Central memory CD8-positive, alpha-beta T cell (primary cell): ENCODE measurements around the gene CDC16.
A peak's percentile ranks its signal among the peaks of the same experiment; 100 is the strongest.
"Not testable (repeated sequence)": the region's sequence is repeated elsewhere in the genome, so short reads cannot be mapped to it uniquely, and the experiment has no call there.

ENCODE experiments used
- ATAC-seq: fragments of 150-1000 bp; cut with Tn5 transposase; replicated peaks from 2 replicates; pipeline ENCODE4 v1.10.0; 2022; ENCODE audit warnings: mild to moderate bottlenecking, moderate FRiP score, moderate number of reproducible peaks; ENCODE audit not compliant: poor library complexity, severe bottlenecking; ENCODE audit errors: extremely low read depth
- DNase-seq, 2 donors: peaks; one replicate each; pipeline ENCODE4 v3.0.0; 2021; ENCODE audit warnings: low spot score in 2 of 2
- H3K27ac Mint-ChIP-seq: one replicate; pipeline ENCODE4 v1.8.0; 2022; ENCODE audit warnings: low read depth, mild to moderate bottlenecking, moderate library complexity, mixed read lengths
- H3K27me3 Mint-ChIP-seq: one replicate; pipeline ENCODE4 v1.8.0; 2022; ENCODE audit warnings: mixed read lengths
- H3K36me3 Mint-ChIP-seq: one replicate; pipeline ENCODE4 v1.8.0; 2022; ENCODE audit warnings: mild to moderate bottlenecking, moderate library complexity, mixed read lengths; ENCODE audit not compliant: insufficient read depth
- H3K4me1 Mint-ChIP-seq: one replicate; pipeline ENCODE4 v1.8.0; 2022; ENCODE audit warnings: mixed read lengths
- H3K4me3 Mint-ChIP-seq: one replicate; pipeline ENCODE4 v1.8.0; 2022; ENCODE audit warnings: mild to moderate bottlenecking, moderate library complexity, mixed read lengths
- H3K9me3 Mint-ChIP-seq: one replicate; pipeline ENCODE4 v1.8.0; 2022; ENCODE audit warnings: mixed read lengths

The CDC16 gene, protein sequence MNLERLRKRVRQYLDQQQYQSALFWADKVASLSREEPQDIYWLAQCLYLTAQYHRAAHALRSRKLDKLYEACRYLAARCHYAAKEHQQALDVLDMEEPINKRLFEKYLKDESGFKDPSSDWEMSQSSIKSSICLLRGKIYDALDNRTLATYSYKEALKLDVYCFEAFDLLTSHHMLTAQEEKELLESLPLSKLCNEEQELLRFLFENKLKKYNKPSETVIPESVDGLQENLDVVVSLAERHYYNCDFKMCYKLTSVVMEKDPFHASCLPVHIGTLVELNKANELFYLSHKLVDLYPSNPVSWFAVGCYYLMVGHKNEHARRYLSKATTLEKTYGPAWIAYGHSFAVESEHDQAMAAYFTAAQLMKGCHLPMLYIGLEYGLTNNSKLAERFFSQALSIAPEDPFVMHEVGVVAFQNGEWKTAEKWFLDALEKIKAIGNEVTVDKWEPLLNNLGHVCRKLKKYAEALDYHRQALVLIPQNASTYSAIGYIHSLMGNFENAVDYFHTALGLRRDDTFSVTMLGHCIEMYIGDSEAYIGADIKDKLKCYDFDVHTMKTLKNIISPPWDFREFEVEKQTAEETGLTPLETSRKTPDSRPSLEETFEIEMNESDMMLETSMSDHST

DNA sequence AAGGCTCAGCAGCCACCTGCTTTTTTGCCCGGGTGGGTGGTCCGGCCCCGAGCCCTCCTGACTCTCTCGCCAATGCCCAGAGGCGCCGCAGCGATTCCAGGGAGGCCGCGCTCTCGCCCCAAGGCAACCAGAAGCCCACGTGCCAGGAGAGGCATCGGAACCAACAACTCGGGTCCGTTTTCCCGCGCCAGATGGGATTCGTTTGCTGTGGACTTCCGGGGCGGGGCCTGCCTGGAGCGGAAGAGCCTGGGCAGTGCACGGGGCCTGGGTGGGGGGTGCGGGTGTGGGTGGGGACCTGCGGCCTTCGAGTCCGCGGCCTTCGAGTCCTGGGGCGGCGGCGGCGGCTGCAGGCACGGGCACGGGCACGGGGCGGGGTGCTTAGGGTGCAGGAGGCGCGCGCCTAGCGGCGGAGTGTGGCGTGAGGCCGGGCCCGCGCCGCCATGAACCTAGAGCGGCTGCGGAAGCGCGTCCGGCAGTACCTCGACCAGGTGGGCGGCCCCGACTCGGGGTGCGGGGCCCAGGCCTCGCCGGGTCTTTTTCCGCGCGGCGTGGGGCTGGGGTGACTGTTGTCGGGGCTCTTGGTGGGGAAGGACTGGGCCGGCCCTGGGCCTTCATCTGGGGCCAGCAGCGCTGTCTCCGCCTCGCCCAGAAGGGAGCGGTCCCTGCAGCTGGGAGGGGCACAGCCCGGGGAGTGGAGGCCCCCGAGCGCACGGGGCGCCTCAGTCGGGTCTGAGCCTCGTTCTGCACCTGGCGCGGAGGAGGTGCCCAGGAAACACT is at the start of gene CDC16:
Gene CDC16 (plus strand): TSS at position 253 of the 777 bp plus-strand sequence. CDS start 188 bp downstream, at position 441.
- Mint-ChIP-seq H3K4me1 (peaks cover 24% of the 10 kb centered on the region), H3K36me3 (peaks cover 24% of the 10 kb centered on the region)
- ATAC-seq, result peak; percentile 84

DNA sequence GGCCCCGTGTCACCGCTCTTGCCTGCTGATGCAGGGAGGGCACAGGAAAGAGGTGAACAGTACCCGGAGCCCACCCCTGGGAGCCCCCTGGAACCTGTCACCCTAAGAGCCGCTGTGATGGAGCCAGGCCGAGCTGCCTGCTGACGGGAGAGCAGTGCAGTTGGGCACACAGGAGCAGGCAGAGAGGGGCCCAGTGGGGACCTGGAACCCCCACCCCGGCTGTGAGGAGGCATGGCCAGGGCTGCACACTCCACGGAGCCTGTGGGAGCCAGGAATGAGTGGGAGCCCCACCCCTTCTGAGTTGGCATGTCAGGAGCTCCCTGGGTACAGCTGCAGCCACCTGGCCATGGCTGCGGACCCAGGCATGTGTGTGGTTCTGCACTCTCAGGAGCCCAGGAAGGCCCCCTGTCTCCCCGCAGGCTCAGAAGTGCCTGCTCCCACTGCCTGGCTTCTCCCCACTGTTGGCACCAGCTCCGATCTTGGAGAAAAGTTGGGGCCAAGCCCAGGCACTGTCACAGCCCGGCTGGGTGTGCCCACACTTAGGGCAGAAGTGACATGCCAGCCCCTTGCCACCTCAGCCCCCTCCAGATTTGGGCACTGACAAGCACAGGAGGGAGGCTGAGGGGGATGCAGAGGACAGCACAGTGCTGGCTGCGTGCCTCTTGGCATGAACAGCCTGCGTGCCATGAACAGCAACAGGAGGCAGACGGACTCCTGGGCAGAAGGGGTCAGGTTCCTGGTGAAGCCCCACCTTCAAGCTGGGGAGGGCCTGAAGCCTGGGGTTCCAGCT is 49.3 kb upstream of the CDC16 start:
- H3K9me3 Mint-ChIP-seq, result peaks cover 5% of the 10 kb centered on the region
- H3K36me3 Mint-ChIP-seq, result peaks cover 2% of the 10 kb centered on the region
- H3K27me3 Mint-ChIP-seq, result peaks cover 16% of the 10 kb centered on the region
- DNase-seq, result no peak
- no peak overlapping the region for H3K4me3 Mint-ChIP-seq
- ATAC-seq, result no peak
- peaks cover 19% of the 10 kb centered on the region for H3K4me1 Mint-ChIP-seq
- no peak overlapping the region for H3K27ac Mint-ChIP-seq

More for the DNA sequence above, at the start of gene CDC16:
- peak; percentile 36 to 52 for DNase-seq
- no peaks in the 10 kb centered on the region for H3K9me3 Mint-ChIP-seq
- peaks cover 12% of the 10 kb centered on the region for H3K27me3 Mint-ChIP-seq
- H3K4me3 Mint-ChIP-seq, result peak within 1 kb of the TSS; percentile 82
- H3K27ac Mint-ChIP-seq, result peak within 1 kb of the TSS; percentile 80

DNA sequence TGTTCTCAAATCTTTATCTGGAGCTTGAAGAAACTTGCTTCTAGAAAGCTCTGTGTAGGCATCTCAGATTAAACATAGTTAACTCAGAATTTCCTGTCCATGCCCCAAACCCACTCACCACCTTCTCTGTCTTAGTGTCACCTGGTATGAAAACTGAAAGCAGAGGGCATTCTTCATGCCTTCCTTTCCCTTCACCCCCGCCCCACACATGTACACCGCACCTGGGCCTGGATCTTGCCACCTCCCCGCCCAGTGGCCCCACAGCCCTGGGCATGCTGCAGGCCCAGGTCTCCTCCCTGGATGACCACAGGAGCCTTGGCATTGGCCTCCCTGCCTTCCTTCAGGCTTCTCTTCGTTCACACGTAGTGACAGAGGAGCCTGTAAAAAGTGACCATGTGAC is 39.8 kb upstream of the CDC16 start:
- DNase-seq, result no peak
- Mint-ChIP-seq H3K27ac (peak overlapping the region; percentile 14), H3K27me3 (no peaks in the 10 kb centered on the region), H3K4me3 (peak overlapping the region; percentile 14), H3K4me1 (peaks cover 19% of the 10 kb centered on the region), H3K36me3 (peaks cover 6% of the 10 kb centered on the region), H3K9me3 (peaks cover 5% of the 10 kb centered on the region)
- peak; percentile 71 for ATAC-seq

DNA sequence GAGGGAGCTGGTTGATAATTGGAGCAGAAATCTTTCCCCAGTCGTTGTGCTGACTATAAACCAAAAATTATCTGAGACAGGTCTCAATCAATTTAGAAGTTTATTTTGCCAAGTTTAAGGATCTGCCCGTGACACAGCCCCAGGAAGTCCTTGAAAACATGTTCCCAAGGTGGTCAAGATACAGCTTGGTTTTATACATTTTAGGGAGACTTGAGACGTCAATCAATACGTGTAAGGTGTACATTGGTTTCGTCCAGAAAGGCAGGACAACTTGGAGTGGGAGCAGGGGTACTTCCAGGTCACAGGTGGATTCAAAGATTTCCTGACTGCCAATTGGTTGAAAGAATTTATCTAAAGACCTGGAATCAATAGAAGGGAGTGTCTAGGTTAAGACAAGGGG is 38.1 kb upstream of the CDC16 start:
- Mint-ChIP-seq H3K4me1 (peaks cover 19% of the 10 kb centered on the region), H3K27me3 (no peaks in the 10 kb centered on the region), H3K9me3 (no peaks in the 10 kb centered on the region), H3K4me3 (no peak overlapping the region), H3K27ac (no peak overlapping the region), H3K36me3 (peaks cover 4% of the 10 kb centered on the region)
- ATAC-seq (no peak), DNase-seq (no peak)

DNA sequence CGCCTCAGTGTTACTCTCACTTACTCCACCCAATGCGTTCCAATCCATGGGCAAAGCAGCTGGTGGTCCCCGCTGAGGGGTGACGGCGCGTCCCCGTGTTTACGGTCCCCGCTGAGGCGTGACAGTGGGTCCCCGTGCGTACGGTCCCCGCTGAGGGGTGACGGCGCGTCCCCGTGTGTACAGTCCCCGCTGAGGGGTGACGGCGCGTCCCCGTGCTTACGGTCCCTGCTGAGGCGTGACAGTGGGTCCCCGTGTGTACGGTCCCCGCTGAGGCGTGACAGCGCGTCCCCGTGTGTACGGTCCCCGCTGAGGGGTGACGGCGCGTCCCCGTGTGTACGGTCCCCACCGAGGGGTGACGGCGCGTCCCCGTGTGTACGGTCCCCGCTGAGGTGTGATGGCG is 36.1 kb upstream of the CDC16 start:
- ATAC-seq (no peak), DNase-seq (no peak)
- Mint-ChIP-seq H3K27ac (no peak overlapping the region), H3K4me3 (no peak overlapping the region), H3K9me3 (no peaks in the 10 kb centered on the region), H3K27me3 (no peaks in the 10 kb centered on the region), H3K36me3 (peaks cover 3% of the 10 kb centered on the region), H3K4me1 (peaks cover 28% of the 10 kb centered on the region)

DNA sequence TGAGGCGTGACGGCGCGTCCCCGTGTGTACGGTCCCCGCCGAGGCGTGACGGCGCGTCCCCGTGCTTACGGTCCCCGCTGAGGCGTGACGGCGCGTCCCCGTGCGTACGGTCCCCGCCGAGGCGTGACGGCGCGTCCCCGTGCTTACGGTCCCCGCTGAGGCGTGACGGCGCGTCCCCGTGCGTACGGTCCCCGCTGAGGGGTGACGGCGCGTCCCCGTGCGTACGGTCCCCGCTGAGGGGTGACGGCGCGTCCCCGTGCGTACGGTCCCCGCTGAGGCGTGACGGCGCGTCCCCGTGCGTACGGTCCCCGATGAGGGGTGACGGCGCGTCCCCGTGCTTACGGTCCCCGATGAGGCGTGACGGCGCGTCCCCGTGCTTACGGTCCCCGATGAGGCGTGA is 35.2 kb upstream of the CDC16 start:
- H3K27me3 Mint-ChIP-seq, H3K4me3 Mint-ChIP-seq, DNase-seq, ATAC-seq, H3K9me3 Mint-ChIP-seq, H3K27ac Mint-ChIP-seq, H3K36me3 Mint-ChIP-seq: not testable (repeated sequence)
- H3K4me1 Mint-ChIP-seq, result peaks cover 33% of the 10 kb centered on the region

DNA sequence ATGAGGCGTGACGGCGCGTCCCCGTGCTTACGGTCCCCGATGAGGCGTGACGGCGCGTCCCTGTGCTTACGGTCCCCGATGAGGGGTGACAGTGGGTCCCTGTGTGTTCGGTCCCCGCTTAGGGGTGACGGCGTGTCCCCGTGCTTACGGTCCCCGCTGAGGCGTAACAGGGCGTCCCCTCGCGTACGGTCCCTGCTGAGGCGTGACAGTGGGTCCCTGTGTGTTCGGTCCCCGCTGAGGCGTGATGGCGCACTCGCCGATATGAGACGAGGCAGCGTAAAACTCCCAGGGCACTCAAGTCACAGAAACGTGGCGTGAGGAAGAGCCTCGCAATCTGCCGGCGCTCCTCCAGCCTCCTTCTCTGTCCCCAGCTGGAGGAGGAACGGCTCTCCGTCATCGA is 34.7 kb upstream of the CDC16 start:
- DNase-seq (no peak), ATAC-seq (no peak)
- no peak overlapping the region for H3K4me3 Mint-ChIP-seq
- H3K4me1 Mint-ChIP-seq, result peaks cover 33% of the 10 kb centered on the region
- H3K27ac Mint-ChIP-seq, result no peak overlapping the region
- no peaks in the 10 kb centered on the region for H3K27me3 Mint-ChIP-seq
- H3K36me3 Mint-ChIP-seq, result peaks cover 3% of the 10 kb centered on the region
- H3K9me3 Mint-ChIP-seq, result no peaks in the 10 kb centered on the region

DNA sequence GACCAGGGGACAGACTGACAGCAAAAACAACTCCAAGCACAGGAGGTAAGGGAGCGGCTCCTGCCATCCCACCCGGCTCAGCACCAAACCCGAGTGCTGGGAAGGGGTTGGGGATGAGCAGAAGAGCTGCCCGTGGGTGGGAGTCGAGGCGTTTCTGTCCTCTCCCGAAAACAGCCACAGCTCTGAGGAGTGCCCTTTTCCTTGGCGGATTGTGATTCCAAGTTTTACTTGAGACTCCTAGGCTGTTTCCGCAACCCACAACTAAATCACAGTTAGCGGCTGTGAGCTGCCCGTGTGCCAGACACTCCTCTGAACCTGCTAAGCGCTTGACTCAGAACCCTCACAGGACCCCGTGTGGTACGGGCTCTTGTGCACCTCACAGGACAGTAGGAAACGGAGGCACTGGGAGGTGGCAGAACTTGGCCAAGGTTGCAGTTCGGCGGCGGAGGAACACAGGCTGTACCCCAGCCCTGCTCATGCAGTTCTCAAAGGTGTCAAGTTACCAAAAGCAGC is 34.2 kb upstream of the CDC16 start:
- DNase-seq (no peak), ATAC-seq (no peak)
- Mint-ChIP-seq H3K4me3 (no peak overlapping the region), H3K9me3 (no peaks in the 10 kb centered on the region), H3K27me3 (no peaks in the 10 kb centered on the region), H3K27ac (no peak overlapping the region), H3K4me1 (peaks cover 30% of the 10 kb centered on the region), H3K36me3 (no peaks in the 10 kb centered on the region)

DNA sequence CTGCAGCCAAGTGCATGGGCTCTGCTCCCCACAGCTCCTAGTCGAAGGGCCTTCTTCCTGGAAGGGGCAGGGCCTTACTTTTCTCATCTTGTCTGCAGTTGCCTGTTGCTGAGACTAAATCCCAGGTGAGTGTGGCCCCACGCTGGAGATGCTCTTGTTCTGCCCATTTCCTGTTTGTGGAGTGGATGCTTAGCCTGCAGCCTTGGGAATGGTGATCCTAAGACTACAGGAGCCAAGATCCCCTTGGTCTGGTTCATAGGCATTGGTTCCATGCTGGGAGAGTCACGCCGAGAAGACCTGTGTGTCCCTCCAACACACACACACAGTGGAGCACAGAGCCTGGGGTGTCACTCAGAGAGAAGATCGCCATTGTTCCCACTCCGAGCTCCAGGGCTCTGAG is 32.1 kb upstream of the CDC16 start:
- H3K27ac Mint-ChIP-seq, result no peak overlapping the region
- DNase-seq, result no peak
- no peaks in the 10 kb centered on the region for H3K9me3 Mint-ChIP-seq
- H3K36me3 Mint-ChIP-seq, result no peaks in the 10 kb centered on the region
- peaks cover 30% of the 10 kb centered on the region for H3K4me1 Mint-ChIP-seq
- H3K4me3 Mint-ChIP-seq, result no peak overlapping the region
- no peaks in the 10 kb centered on the region for H3K27me3 Mint-ChIP-seq
- ATAC-seq, result no peak

DNA sequence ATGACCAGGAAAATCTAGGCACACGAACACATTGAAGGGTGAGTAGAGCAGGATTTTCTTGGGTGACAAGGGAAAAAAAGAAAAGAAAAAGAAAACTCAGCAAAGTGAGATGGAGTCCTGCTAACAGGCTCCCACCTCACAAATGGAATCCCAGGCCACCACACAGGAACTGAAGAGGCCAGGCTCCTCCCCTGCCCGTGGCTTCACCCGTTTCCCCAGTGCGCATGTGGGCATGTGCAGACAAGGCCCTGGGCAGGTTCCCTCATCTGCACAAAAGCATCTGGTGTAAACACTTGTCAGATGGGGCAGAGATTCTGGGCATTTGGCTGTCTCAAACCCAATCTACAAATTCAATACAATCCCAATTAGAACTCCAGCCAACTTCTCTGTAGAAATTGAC is 31.2 kb upstream of the CDC16 start:
- no peak overlapping the region for H3K4me3 Mint-ChIP-seq
- no peaks in the 10 kb centered on the region for H3K9me3 Mint-ChIP-seq
- H3K4me1 Mint-ChIP-seq, result peaks cover 30% of the 10 kb centered on the region
- no peak for ATAC-seq
- no peaks in the 10 kb centered on the region for H3K36me3 Mint-ChIP-seq
- no peak overlapping the region for H3K27ac Mint-ChIP-seq
- no peak for DNase-seq
- no peaks in the 10 kb centered on the region for H3K27me3 Mint-ChIP-seq

DNA sequence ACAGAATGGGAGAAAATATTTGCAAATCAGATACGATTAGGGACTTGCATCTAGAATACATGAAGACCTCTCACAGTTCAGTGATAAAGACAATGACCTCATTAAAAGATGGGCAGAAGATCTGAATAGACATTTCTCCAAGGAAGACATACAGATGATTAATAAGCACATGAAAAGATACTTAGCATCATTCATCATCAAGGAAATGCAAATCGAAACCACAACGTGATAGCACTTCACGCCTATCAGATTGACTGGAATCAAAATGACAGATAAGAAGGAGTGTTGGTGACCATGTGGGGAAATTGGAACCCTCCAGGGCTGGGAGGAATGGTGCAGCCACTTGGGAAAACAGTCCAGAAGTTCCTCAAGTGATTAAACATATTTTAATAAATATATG is 29.8 kb upstream of the CDC16 start:
- Mint-ChIP-seq H3K27ac (no peak overlapping the region), H3K4me3 (no peak overlapping the region), H3K27me3 (no peaks in the 10 kb centered on the region), H3K9me3 (no peaks in the 10 kb centered on the region), H3K36me3 (peaks cover 1% of the 10 kb centered on the region), H3K4me1 (peaks cover 30% of the 10 kb centered on the region)
- no peak for ATAC-seq
- DNase-seq, result no peak

DNA sequence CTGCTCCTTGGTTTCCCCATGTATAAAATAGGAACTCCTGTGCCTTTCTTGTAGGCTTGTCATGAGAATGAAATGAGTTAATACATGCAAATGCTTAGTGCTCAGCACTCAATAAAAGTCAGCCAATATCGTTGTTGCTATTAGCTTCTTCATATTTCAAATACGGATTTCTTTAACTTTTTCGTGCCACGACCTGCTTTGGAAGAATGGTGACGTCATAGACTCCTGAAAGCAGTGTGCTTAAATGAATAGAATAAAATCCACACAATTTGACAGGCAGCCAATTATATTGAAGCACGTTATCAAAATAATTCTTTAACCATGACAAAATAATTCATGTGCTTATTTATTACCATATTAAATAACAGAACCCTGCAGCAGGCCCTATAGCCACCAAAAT is 26.6 kb upstream of the CDC16 start:
- DNase-seq (no peak), ATAC-seq (no peak)
- Mint-ChIP-seq H3K4me3 (no peak overlapping the region), H3K4me1 (peaks cover 39% of the 10 kb centered on the region), H3K27me3 (peaks cover 22% of the 10 kb centered on the region), H3K36me3 (peaks cover 1% of the 10 kb centered on the region), H3K9me3 (no peaks in the 10 kb centered on the region), H3K27ac (no peak overlapping the region)
